ENCODE data around the gene C1QL4.

DNA sequence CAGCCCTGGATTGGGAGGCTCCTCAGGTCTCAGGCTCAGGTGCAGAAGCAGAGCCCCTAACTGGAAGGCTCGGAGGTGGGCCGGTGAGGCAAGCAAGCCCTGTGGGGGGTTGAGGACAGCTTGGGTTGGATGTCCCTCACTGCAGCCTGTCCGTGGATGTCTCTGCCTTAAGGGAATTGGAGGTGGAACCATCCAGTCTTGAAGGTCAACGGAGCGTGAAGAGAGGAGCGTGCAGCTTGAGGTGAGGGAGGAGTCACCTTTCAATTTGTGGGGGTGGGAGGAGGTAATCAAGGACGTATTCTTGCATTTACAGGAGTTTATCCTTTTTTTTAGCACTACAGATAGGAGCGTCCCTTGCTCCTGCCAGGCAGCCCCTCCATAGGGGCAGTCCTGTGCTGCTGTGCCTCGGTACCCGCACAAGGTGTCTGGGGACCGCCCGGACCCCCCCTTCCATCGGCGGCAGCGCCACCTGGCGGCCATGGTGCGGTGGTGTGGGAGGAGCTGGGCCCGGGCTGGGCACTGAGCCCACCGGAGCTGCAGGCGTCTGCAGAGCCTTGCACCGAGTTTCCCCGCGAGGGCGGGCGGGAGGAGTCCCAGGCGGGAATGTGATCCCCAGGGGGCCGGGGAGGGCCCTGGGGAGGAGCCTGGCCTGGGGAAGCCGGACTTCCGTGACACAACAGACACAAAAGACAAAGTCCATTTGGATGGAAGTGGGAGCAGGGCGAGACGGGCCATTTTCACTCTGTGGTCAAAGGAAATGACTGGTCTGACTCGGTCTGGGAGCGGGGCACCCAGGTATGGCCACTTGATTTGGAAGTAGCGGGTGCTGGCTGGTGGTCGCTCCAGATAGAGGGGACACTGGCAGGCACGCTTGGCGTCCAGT, 10.6 kb upstream of the C1QL4 start:
- TF ChIP-seq, protein P1, sequence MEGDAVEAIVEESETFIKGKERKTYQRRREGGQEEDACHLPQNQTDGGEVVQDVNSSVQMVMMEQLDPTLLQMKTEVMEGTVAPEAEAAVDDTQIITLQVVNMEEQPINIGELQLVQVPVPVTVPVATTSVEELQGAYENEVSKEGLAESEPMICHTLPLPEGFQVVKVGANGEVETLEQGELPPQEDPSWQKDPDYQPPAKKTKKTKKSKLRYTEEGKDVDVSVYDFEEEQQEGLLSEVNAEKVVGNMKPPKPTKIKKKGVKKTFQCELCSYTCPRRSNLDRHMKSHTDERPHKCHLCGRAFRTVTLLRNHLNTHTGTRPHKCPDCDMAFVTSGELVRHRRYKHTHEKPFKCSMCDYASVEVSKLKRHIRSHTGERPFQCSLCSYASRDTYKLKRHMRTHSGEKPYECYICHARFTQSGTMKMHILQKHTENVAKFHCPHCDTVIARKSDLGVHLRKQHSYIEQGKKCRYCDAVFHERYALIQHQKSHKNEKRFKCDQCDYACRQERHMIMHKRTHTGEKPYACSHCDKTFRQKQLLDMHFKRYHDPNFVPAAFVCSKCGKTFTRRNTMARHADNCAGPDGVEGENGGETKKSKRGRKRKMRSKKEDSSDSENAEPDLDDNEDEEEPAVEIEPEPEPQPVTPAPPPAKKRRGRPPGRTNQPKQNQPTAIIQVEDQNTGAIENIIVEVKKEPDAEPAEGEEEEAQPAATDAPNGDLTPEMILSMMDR (IDR thresholded peaks at IDR 0.05) = peak in 6 of 7 experiments; percentile 55 to 98 (median 87)
- TF ChIP-seq POLR2A (IDR thresholded peaks at IDR 0.05) (no peak), POLR2AphosphoS5 (IDR thresholded peaks at IDR 0.05) (peak in 2 of 3 donors; percentile 69 to 70), EP300 (IDR thresholded peaks at IDR 0.05) (no peak)
